Ectodermal cell (in vitro differentiated cells): ENCODE results near the gene FCHO1.

ENCODE experiments used
- H3K27ac ChIP-seq: 2 replicates; pipeline ENCODE4 v1.7.0; 2013; ENCODE audit warnings: mild to moderate bottlenecking, low read depth, low read length; ENCODE audit not compliant: insufficient read depth, poor library complexity, severe bottlenecking
- H3K27me3 ChIP-seq: 2 replicates; pipeline ENCODE4 v1.7.0; 2013; ENCODE audit warnings: mild to moderate bottlenecking, low read length; ENCODE audit not compliant: insufficient read depth, control insufficient read depth, poor library complexity, severe bottlenecking
- H3K36me3 ChIP-seq: one replicate; pipeline ENCODE4 v1.7.0; 2013; ENCODE audit warnings: low read length; ENCODE audit not compliant: control insufficient read depth, insufficient read depth
- H3K4me1 ChIP-seq: one replicate; pipeline ENCODE4 v1.7.0; 2013; ENCODE audit warnings: low read length; ENCODE audit not compliant: control insufficient read depth, insufficient read depth
- H3K4me3 ChIP-seq: 2 replicates; pipeline ENCODE4 v1.7.0; 2013; ENCODE audit warnings: low read depth, low read length, control low read depth; ENCODE audit not compliant: insufficient read depth
- H3K9me3 ChIP-seq: 2 replicates; pipeline ENCODE4 v1.7.0; 2013; ENCODE audit warnings: mild to moderate bottlenecking, low read length, moderate library complexity; ENCODE audit not compliant: control insufficient read depth
- WGBS, 2 experiments: methylation state at CpG; one replicate each; pipeline ENCODE4 v1.1.7; 2013; ENCODE audit warnings: missing lambda C conversion rate in 2 of 2; 5-methylcytosine and 5-hydroxymethylcytosine counted together

Gene FCHO1

DNA sequence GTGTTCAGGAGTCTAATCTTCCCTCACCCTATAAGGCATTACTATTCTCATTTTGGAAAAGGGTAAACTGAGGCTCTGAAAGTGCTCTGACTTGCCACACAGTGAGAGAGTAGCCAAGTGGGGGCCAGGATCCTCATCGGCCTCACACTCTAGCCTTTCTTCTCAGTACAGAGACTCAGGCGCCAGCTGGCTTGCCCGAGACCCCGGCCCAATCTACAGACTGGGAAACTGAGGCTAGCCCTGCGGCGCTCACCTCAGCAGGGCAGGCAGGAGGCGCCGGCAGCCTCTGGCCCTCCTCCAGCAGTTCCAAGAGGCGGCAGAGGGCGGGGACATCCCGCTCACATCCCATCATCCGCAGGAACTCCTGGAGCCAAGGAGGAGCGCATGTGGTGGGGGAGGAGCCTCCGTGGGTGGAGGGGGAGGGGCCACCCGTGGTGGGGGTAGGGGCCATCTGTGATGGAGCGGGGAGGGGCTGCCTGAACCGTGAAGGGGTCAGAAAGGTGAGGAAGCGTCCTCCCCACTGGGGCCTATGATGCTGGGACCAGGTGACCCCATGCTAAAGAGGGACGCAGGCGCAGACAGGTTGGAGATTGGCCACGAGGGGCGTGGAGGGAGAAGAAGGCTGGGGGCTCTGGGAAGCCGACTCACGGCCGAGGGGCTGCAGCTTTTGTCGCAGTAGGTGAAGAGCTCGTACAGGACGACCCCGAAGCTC, 78.7 kb downstream of the FCHO1 start:
- Histone ChIP-seq H3K27me3 (peaks cover 12% of the 10 kb centered on the region), H3K27ac (peak overlapping the region; percentile 76), H3K4me3 (peak overlapping the region; percentile 39), H3K9me3 (no peaks in the 10 kb centered on the region), H3K36me3 (no peaks in the 10 kb centered on the region), H3K4me1 (peaks cover 11% of the 10 kb centered on the region)
- WGBS, 2 experiments: 5% methylated on average over 29 of the region's 29 CpGs

DNA sequence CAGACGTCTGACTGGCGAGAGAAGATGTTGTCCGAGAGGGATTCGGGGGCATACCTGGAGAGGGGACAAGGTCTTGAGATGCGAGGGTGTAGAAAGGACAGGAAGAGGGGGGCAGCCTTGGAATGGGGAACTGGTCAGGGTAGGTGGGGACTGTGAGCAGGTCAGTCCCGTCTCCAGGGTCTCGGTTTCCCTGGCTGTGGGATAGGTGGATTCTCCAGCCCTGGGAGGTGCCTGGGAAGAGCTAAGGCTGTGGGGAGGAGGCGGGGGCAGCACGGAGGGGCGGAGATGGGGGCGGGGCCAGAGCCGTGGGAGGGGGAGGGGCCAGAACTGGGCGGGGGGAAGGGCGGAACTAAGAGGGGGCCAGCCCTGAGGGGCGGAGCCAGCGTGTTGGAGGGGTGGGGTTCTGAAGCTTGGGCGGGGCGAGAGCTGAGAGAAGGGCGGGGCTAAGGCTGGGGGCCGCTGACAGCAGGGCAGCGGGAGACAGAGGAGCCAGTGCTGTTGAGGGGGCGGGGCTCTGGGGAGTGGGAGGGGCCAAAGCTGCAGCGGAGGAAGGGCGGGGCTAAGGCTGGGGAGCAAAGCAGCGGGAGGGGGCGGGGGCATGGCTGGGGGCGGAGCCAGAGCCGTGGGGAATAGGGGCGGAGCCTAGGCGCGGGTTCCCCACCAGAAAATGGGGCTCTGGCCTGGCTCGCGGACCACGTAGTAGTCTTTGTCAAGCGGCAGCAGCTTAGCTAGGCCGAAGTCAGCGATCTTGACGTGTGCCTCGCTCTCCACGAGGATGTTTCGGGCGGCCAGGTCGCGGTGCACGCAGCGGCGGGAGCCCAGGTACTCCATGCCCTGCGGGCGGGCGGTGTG, 79.5 kb downstream of the FCHO1 start:
- Histone ChIP-seq H3K9me3 (no peaks in the 10 kb centered on the region), H3K27me3 (peaks cover 12% of the 10 kb centered on the region), H3K4me3 (peak overlapping the region; percentile 39), H3K36me3 (no peaks in the 10 kb centered on the region), H3K27ac (peak overlapping the region; percentile 76), H3K4me1 (peaks cover 14% of the 10 kb centered on the region)
- whole genome bisulfite sequencing, 2 experiments: 16 to 20% methylated on average over 50 of the region's 50 CpGs

DNA sequence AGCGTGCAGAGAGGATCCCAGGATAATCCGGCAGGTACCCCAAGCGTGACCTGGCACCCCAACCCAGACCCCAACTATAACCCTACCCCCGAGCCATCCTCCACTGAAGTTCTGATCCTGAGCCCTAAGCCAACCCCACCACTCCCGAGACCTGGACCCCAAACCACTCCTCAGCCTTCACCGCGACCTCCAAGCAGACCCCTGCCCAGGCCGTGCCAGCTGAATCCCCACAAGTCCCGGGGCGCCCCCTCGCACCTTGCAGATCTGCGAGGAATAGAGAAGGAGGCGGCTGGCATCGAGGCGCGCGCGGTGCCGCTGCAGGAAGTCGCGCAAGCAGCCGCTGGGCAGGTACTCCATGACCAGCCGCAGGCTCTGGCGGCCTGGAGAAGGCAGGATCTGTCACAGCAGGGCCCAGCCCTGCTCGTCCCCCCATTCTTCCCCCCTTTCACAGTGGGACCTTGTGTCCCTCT, 80.2 kb downstream of the FCHO1 start:
- Histone ChIP-seq H3K4me1 (peaks cover 14% of the 10 kb centered on the region), H3K9me3 (no peaks in the 10 kb centered on the region), H3K27ac (no peak overlapping the region), H3K36me3 (no peaks in the 10 kb centered on the region), H3K27me3 (peaks cover 12% of the 10 kb centered on the region), H3K4me3 (peak overlapping the region; percentile 29)
- WGBS, 2 experiments: 63 to 66% methylated on average over 25 of the region's 25 CpGs

DNA sequence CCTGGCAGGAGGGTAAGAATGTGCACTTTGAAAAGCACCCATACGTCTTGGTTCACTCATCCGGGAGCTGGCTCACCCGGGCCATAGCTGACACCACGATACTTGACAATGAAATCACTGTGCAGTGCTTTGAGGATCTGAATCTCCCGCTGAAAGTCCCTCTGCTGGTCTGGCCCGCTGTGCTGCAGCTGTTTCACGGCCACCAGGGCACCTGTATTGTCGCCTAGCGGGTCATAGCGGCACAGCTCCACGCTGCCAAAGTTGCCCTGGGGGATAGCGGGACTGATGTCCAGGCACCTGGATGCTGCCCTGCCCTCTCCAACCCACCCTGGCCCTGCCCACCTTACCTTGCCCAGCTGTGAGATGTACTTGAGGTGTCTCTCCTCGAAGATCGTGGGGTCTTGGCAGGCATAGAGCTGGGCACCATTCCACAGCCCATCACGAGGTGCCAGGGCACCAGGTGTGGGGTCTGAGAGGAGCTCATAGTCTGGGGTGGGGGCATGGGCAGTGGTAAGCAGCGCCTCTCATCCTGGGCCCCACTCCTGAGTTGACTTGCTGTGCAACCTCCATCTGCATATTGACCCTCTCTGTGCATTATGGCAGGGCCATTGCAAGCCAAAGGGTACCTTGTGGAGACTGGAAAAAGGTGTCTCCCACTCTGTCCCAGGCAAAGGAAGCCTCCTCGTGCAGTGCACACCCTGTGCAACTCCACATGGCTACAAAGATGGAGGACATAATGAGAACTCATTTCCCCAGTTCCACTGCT, 81.3 kb downstream of the FCHO1 start:
- WGBS, 2 experiments: 92 to 93% methylated on average over 17 of the region's 17 CpGs
- H3K9me3 ChIP-seq: no peaks in the 10 kb centered on the region
- peaks cover 14% of the 10 kb centered on the region for H3K4me1 ChIP-seq
- H3K27ac ChIP-seq: no peak overlapping the region
- H3K4me3 ChIP-seq: no peak overlapping the region
- peaks cover 12% of the 10 kb centered on the region for H3K27me3 ChIP-seq
- no peaks in the 10 kb centered on the region for H3K36me3 ChIP-seq

DNA sequence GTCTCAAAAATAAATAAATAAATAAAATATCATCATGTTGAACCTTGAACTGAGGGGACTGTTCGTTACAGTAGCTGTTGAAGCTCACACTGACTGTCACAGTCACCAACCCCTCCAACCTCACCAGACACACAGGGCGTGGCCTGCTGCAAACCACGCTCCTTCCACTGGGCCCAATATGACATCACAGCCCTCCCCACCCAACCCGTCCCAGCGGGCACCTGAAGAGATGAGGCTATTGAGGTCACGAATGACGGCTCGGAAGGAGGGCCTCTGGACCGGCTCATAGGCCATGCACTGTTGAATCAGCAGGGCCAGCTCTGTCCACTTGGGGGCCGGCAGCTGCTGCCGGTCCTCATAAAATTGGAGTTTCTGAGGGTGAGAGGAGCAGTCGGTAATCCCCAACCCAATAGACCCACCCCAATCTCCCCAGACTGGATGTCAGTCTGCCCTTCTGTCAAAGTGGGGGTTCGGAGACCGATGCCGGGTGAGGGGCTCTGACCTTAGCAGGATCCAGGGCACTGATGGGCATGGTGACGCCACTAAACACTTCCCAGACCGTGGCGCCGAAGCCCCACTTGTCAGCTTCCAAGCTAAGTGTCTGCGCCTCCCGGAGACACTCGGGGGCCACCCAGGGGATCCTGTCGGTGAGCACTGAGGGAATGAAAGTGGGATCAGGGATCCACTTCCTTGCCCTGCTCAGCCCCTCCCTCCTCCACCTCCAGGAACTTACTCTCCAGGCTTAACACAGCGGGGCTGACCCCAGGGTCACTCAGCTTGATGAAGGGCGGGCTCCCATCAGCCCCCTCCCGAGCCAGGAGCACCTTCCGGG, 83.3 kb downstream of the FCHO1 start:
- peaks cover 14% of the 10 kb centered on the region for H3K4me1 ChIP-seq

DNA sequence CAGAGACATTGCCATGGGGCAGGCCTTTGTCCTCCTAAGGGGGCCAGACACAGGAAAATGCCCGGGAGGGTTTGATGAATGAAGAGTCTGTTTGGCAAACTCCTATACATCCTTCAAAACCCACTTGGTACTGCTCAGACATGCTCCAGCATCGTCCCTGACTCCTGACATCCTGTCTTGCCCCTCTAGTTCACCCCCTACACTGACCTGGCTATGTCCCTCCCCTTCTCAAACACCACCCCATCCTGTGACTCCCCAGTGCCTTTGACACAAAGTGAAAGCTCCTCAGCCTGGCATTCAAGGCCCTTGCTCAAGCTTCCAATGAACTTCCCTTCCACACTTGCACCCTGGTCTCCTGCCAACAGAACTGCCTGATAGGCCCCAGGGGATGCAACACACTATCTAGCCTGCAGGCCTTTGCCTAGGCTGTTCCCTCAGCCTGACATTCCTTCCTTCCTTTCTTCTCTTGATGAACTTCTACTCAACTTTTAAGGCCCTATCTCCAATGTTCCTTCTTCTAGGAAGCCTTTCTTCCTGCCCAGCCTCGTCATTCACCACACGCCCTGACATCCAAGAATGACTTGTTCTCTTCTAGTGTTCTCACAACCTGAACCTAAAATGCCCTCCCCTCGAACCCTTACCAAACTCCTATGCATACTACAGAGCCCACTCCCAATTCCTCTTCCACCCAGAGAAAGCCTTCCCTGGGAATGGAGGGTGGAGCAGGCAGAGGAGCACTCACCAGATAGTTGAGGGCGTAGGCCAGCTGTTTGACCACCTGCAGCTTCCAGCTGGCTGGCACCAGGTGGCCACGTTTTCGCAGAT, 84.1 kb downstream of the FCHO1 start:
- Histone ChIP-seq H3K36me3 (no peaks in the 10 kb centered on the region), H3K27ac (no peak overlapping the region), H3K4me1 (peaks cover 8% of the 10 kb centered on the region), H3K27me3 (peaks cover 24% of the 10 kb centered on the region), H3K9me3 (no peaks in the 10 kb centered on the region), H3K4me3 (no peak overlapping the region)
- WGBS, 2 experiments: 67 to 70% methylated on average over 8 of the region's 8 CpGs

More for the DNA sequence above, 83.3 kb downstream of the FCHO1 start:
- H3K36me3 ChIP-seq: no peaks in the 10 kb centered on the region
- 68 to 70% methylated on average over 27 of the region's 27 CpGs for WGBS, 2 experiments
- H3K27me3 ChIP-seq: peaks cover 18% of the 10 kb centered on the region
- H3K9me3 ChIP-seq: no peaks in the 10 kb centered on the region
- H3K4me3 ChIP-seq: no peak overlapping the region
- H3K27ac ChIP-seq: no peak overlapping the region

DNA sequence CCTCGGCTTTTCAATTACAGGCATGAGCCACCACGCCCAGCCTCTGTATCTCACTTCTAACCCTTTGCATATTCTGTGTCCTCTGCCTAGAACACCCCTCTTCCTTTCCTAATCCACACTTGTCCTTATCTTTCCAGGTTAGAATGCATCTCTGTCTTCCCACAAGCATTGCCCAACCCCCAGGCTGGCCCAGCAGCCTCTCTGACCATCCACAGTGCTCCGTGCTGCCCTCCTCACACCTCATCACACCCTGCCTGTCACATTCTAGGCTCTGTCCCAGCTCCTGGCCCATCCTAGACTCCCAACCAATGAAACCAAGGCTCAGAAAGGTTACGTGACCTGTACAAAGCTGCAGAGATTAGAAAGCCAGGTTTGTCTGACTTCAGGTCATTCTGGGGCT, 85.3 kb downstream of the FCHO1 start:
- WGBS, 2 experiments: 76 to 83% methylated on average over 4 of the region's 4 CpGs

DNA sequence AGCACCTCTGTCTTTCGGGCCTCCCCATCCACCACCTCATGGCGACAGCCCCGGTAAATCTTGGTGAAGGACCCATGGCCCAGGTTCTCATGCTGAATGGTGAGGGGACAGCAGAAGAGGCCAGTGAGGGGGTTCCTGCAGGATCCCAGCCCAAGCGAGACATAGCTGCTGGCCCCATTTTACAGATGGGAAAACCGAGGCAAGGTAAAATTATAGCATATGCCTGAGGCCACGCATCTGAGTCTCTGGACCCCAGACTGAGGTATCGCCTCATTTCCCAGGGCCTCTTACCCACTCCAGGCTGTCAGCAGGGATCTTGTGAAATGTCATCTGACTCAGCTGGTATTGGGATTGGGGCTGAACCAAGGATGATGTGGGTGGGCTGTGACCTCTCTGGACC, 86.7 kb downstream of the FCHO1 start:
- H3K36me3 ChIP-seq: no peaks in the 10 kb centered on the region
- no peak overlapping the region for H3K4me3 ChIP-seq
- no peaks in the 10 kb centered on the region for H3K9me3 ChIP-seq
- peaks cover 15% of the 10 kb centered on the region for H3K4me1 ChIP-seq
- WGBS, 2 experiments: 96% methylated on average over 7 of the region's 7 CpGs
- H3K27ac ChIP-seq: no peak overlapping the region
- H3K27me3 ChIP-seq: peaks cover 35% of the 10 kb centered on the region

More for the DNA sequence above, 85.3 kb downstream of the FCHO1 start:
- Histone ChIP-seq H3K4me3 (no peak overlapping the region), H3K27ac (no peak overlapping the region), H3K36me3 (no peaks in the 10 kb centered on the region), H3K9me3 (no peaks in the 10 kb centered on the region), H3K4me1 (peaks cover 14% of the 10 kb centered on the region), H3K27me3 (peaks cover 29% of the 10 kb centered on the region)
